ENCODE results near the gene RBFOX2. TPM values are rescaled to one million over a fixed set of nuclear protein-coding genes. Genes with fewer than 3 reads are reported as not detected.
A peak's percentile ranks its signal among the peaks of the same experiment; 100 is the strongest.

The RBFOX2 gene
- total and polyA plus RNA-seq, 2 donors (not counting 1 experiment from before 2014, with no cell fraction given) = 173 to 190 TPM

DNA sequence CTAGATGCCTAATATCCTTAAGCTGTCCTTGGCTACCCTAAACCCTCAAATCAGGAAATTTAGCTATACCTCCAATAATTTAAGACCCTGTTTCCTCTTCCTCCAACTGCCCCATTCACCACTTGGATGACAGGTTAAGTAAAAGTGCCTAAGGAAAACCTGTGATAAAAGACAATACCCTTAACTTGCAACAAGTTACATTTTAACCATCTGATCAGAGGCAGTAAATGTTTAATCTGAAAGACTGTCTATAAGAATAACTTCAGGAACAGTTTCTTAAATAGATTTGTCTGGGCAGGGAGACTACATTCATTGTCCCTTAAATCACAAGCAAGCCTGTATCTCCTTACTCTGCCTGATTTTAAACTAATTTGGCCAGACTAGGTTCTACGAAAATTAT, 181.8 kb downstream of the RBFOX2 start:
- H3K27ac ChIP-seq (ENCODE audit: insufficient read depth, low read length) = no peak overlapping the region
- TF ChIP-seq, protein P1, sequence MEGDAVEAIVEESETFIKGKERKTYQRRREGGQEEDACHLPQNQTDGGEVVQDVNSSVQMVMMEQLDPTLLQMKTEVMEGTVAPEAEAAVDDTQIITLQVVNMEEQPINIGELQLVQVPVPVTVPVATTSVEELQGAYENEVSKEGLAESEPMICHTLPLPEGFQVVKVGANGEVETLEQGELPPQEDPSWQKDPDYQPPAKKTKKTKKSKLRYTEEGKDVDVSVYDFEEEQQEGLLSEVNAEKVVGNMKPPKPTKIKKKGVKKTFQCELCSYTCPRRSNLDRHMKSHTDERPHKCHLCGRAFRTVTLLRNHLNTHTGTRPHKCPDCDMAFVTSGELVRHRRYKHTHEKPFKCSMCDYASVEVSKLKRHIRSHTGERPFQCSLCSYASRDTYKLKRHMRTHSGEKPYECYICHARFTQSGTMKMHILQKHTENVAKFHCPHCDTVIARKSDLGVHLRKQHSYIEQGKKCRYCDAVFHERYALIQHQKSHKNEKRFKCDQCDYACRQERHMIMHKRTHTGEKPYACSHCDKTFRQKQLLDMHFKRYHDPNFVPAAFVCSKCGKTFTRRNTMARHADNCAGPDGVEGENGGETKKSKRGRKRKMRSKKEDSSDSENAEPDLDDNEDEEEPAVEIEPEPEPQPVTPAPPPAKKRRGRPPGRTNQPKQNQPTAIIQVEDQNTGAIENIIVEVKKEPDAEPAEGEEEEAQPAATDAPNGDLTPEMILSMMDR (conservative IDR thresholded peaks at IDR 0.05 in 1 of 2, IDR thresholded peaks at IDR 0.05 in 1 of 2; ENCODE audit: low read depth in 1 of 2, low read length in 2 of 2) = no peak
- TF ChIP-seq EZH2 (IDR thresholded peaks at IDR 0.05; ENCODE audit: low read length, missing control alignments) = no peak
- no peaks in the 10 kb centered on the region for H4K20me1 ChIP-seq (ENCODE audit: control insufficient read depth, extremely low read depth, insufficient read depth, low read length)
- no peaks in the 10 kb centered on the region for H3K27me3 ChIP-seq (ENCODE audit: control insufficient read depth, insufficient read depth, low read length)
- no peak overlapping the region for H2AFZ ChIP-seq (ENCODE audit: low read length)
- H3K9ac ChIP-seq (ENCODE audit: insufficient read depth, low read length) = no peak overlapping the region
- H3K4me1 ChIP-seq (ENCODE audit: control insufficient read depth, extremely low read depth, insufficient read depth, low read length) = no peaks in the 10 kb centered on the region
- peaks cover 11% of the 10 kb centered on the region for H3K79me2 ChIP-seq (ENCODE audit: control insufficient read depth, insufficient read depth, low read length)
- no peaks in the 10 kb centered on the region for H3K36me3 ChIP-seq (ENCODE audit: control insufficient read depth, insufficient read depth, low read length)
- H3K4me3 ChIP-seq (replicated peaks in 1 of 4; ENCODE audit: control extremely low read depth in 1 of 4, insufficient read depth in 1 of 4, low read depth in 3 of 4, low read length in 4 of 4) = no peak overlapping the region
- no peak for DNase-seq (ENCODE audit: low read depth in 2 of 2)
- H3K9me3 ChIP-seq (ENCODE audit: control insufficient read depth, insufficient read depth, low read depth, low read length) = no peaks in the 10 kb centered on the region
- H3K4me2 ChIP-seq (ENCODE audit: extremely low read depth, insufficient read depth, low read length) = no peak overlapping the region

DNA sequence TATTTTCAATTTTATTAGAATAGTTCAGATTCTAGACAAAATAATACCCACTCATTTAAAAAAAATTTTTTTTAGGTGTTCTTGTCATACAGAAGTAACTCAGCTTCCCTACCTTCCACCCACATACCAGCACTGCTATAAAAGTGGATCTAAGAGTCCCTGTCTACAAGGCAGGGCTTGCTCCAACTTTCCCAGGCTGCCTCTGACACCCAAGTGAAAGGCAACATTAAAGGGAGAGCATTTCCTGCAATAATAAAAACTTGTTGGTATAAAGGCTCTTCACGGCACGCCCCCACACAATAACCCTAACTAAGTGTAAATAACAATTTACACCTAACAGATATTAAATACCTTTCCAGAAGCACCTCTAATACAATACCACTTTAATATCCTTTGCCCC, 183.7 kb downstream of the RBFOX2 start:
- H3K27me3 ChIP-seq (ENCODE audit: control insufficient read depth, insufficient read depth, low read length) = no peaks in the 10 kb centered on the region
- peaks cover 12% of the 10 kb centered on the region for H3K79me2 ChIP-seq (ENCODE audit: control insufficient read depth, insufficient read depth, low read length)
- H3K4me2 ChIP-seq (ENCODE audit: extremely low read depth, insufficient read depth, low read length) = no peak overlapping the region
- H3K4me3 ChIP-seq (replicated peaks in 1 of 4; ENCODE audit: control extremely low read depth in 1 of 4, insufficient read depth in 1 of 4, low read depth in 3 of 4, low read length in 4 of 4) = no peak overlapping the region
- no peak overlapping the region for H3K9ac ChIP-seq (ENCODE audit: insufficient read depth, low read length)
- TF ChIP-seq, protein P1 (conservative IDR thresholded peaks at IDR 0.05 in 1 of 2, IDR thresholded peaks at IDR 0.05 in 1 of 2; ENCODE audit: low read depth in 1 of 2, low read length in 2 of 2) = no peak
- no peak for TF ChIP-seq EZH2 (IDR thresholded peaks at IDR 0.05; ENCODE audit: low read length, missing control alignments)
- no peak overlapping the region for H2AFZ ChIP-seq (ENCODE audit: low read length)
- no peaks in the 10 kb centered on the region for H3K36me3 ChIP-seq (ENCODE audit: control insufficient read depth, insufficient read depth, low read length)
- DNase-seq (ENCODE audit: low read depth in 2 of 2) = no peak
- H3K27ac ChIP-seq (ENCODE audit: insufficient read depth, low read length) = no peak overlapping the region
- no peaks in the 10 kb centered on the region for H3K9me3 ChIP-seq (ENCODE audit: control insufficient read depth, insufficient read depth, low read depth, low read length)
- no peaks in the 10 kb centered on the region for H4K20me1 ChIP-seq (ENCODE audit: control insufficient read depth, extremely low read depth, insufficient read depth, low read length)
- H3K4me1 ChIP-seq (ENCODE audit: control insufficient read depth, extremely low read depth, insufficient read depth, low read length) = peaks cover 3% of the 10 kb centered on the region

DNA sequence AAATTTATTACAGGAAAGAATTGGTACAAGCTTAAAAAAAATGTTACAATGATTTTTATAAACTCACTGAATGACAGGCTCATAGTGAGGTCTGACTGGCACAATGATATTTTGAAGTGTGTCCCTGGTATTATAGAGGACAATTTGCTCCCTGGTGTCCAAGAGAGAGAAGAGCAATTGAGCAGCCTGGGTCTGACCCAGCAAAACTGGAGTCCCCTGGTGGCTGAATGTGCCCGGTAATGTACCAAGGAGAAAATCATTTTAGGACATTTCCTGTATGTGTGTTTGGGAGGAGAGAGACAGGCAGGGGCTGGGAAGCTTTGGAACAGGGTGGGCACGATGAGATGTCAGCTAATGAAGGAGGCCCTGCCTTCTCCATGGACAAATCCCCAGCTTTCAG, 185.7 kb downstream of the RBFOX2 start:
- Histone ChIP-seq H3K4me3 (replicated peaks in 1 of 4; ENCODE audit: control extremely low read depth in 1 of 4, insufficient read depth in 1 of 4, low read depth in 3 of 4, low read length in 4 of 4) (no peak overlapping the region), H2AFZ (ENCODE audit: low read length) (no peak overlapping the region), H3K36me3 (ENCODE audit: control insufficient read depth, insufficient read depth, low read length) (no peaks in the 10 kb centered on the region), H3K4me2 (ENCODE audit: extremely low read depth, insufficient read depth, low read length) (no peak overlapping the region), H3K79me2 (ENCODE audit: control insufficient read depth, insufficient read depth, low read length) (peaks cover 25% of the 10 kb centered on the region), H3K4me1 (ENCODE audit: control insufficient read depth, extremely low read depth, insufficient read depth, low read length) (peaks cover 3% of the 10 kb centered on the region), H3K27ac (ENCODE audit: insufficient read depth, low read length) (peak overlapping the region; percentile 7), H4K20me1 (ENCODE audit: control insufficient read depth, extremely low read depth, insufficient read depth, low read length) (no peaks in the 10 kb centered on the region), H3K9me3 (ENCODE audit: control insufficient read depth, insufficient read depth, low read depth, low read length) (no peaks in the 10 kb centered on the region), H3K9ac (ENCODE audit: insufficient read depth, low read length) (no peak overlapping the region), H3K27me3 (ENCODE audit: control insufficient read depth, insufficient read depth, low read length) (no peaks in the 10 kb centered on the region)
- TF ChIP-seq, protein P1 (conservative IDR thresholded peaks at IDR 0.05 in 1 of 2, IDR thresholded peaks at IDR 0.05 in 1 of 2; ENCODE audit: low read depth in 1 of 2, low read length in 2 of 2) = peak; percentile 50 to 71
- TF ChIP-seq EZH2 (IDR thresholded peaks at IDR 0.05; ENCODE audit: low read length, missing control alignments) = no peak
- peak; percentile 27 to 54 for DNase-seq (ENCODE audit: low read depth in 2 of 2)

Measured in fibroblast of lung (primary cell).